AG09319 (cell line): ENCODE data around the gene IGLON5.

Source experiments
- DNase-seq: peaks from one replicate; pipeline ENCODE4 v3.0.0-alpha.2; 2010; ENCODE audit warnings: low read depth; ENCODE audit errors: extremely low read depth
- CTCF ChIP-seq: IDR thresholded peaks from 2 replicates; pipeline ENCODE4 v1.5.1; 2011; ENCODE audit warnings: low read depth, mild to moderate bottlenecking, inconsistent platforms, low read length, moderate library complexity

The IGLON5 gene

GRCh38 chr19:51359294-51359693 is 47.9 kb downstream of the IGLON5 start:
- DNase-seq, result peak; percentile 56
- TF ChIP-seq CTCF, result no peak

GRCh38 chr19:51361239-51361638 is 49.8 kb downstream of the IGLON5 start:
- TF ChIP-seq CTCF, result no peak

GRCh38 chr19:51364200-51365106 is 53.0 kb downstream of the IGLON5 start:
- DNase-seq, result no peak
- TF ChIP-seq CTCF, result no peak

More at GRCh38 chr19:51361239-51361638, 49.8 kb downstream of the IGLON5 start:
- DNase-seq, result no peak

GRCh38 chr19:51365211-51365964 is 53.9 kb downstream of the IGLON5 start:
- TF ChIP-seq CTCF, result peak; percentile 7; the same call in 1 of the 2 replicates
- no peak for DNase-seq

GRCh38 chr19:51365965-51366388 is 54.5 kb downstream of the IGLON5 start, which contains the start of gene ETFB:
ETFB (minus strand) TSS chr19:51366388; CDS start chr19:51366326, 62 bp downstream.
- TF ChIP-seq CTCF, result no peak
- DNase-seq, result no peak

- no peak for TF ChIP-seq CTCF
- DNase-seq, result peak; percentile 96
These were observed 55.2 kb downstream of the IGLON5 start for GRCh38 chr19:51366389-51367254.
